SK-N-SH (cell line): ENCODE measurements around the gene CCDC192. TPM values are rescaled to one million over a fixed set of nuclear protein-coding genes. Genes with fewer than 3 reads are reported as not detected.

Source experiments
- CTCF ChIA-PET: fragments of 300-600, 350-600 bp; formaldehyde crosslinking; extraction: SDS; loops from one replicate; lab custom pipeline; 2021; lab: Yijun Ruan, JAX
- POLR2A ChIA-PET: fragments of 350-600 bp; sonication (Branson Sonifier 250); formaldehyde crosslinking; extraction: SDS; loops from one replicate; lab custom pipeline; 2020; ENCODE audit warnings: antibody characterized with exemption, inconsistent platforms; lab: Yijun Ruan, JAX
- DNase-seq: peaks from one replicate; pipeline ENCODE4 v3.0.0; 2012
- H2AFZ ChIP-seq: fragments of 200-600 bp; sonication (generic); 2 replicates; pipeline ENCODE4 v1.8.1; 2016; ENCODE audit warnings: antibody characterized with exemption, mild to moderate bottlenecking, low read depth
- H3F3A ChIP-seq: fragments of 200-600 bp; sonication (generic); replicated peaks from 2 replicates; pipeline ENCODE3; 2016; ENCODE audit warnings: antibody characterized with exemption, mild to moderate bottlenecking; ENCODE audit not compliant: insufficient read depth
- H3K27ac ChIP-seq, 2 experiments: fragments of 200-500 bp in 1 of 2; fragments of 200-600 bp in 1 of 2; sonication (Bioruptor generic) in 1 of 2; sonication (generic), shearing (Covaris generic) in 1 of 2; 2 replicates each; pipeline versions ENCODE4 v1.5.1 to v1.6.1; 2014 to 2016; ENCODE audit warnings: low read depth in 2 of 2, inconsistent platforms in 1 of 2, low read length in 1 of 2, mild to moderate bottlenecking in 1 of 2, mixed read lengths in 1 of 2
- H3K27me3 ChIP-seq: fragments of 200-600 bp; sonication (generic), shearing (Covaris generic); 2 replicates; pipeline ENCODE4 v1.6.1; 2016; ENCODE audit warnings: mixed run types; ENCODE audit not compliant: insufficient read depth
- H3K36me3 ChIP-seq, 2 experiments: fragments of 200-500 bp in 1 of 2; fragments of 200-600 bp in 1 of 2; sonication (Bioruptor generic) in 1 of 2; sonication (generic) in 1 of 2; replicated peaks in 1 of 2; 2 replicates each; pipeline versions ENCODE3 to v1.5.1; 2014 to 2016; ENCODE audit warnings: low read length in 1 of 2, mild to moderate bottlenecking in 1 of 2; ENCODE audit not compliant: insufficient read depth in 2 of 2, control insufficient read depth in 1 of 2
- H3K4me1 ChIP-seq, 2 experiments: fragments of 200-500 bp in 1 of 2; fragments of 200-600 bp in 1 of 2; sonication (Bioruptor generic) in 1 of 2; sonication (generic), shearing (Covaris generic) in 1 of 2; 2 replicates each; pipeline versions ENCODE4 v1.5.1 to v1.6.1; 2014 to 2016; ENCODE audit warnings: low read depth in 1 of 2, low read length in 1 of 2, mixed run types in 1 of 2; ENCODE audit not compliant: insufficient read depth in 2 of 2, control insufficient read depth in 1 of 2
- H3K4me2 ChIP-seq: fragments of 200-600 bp; sonication (generic), shearing (Covaris generic); 2 replicates; pipeline ENCODE4 v1.6.1; 2017; ENCODE audit warnings: mixed run types
- H3K4me3 ChIP-seq, 2 experiments: fragments of 200-500 bp in 1 of 2; fragments of 200-600 bp in 1 of 2; sonication (Bioruptor generic) in 1 of 2; sonication (generic), shearing (Covaris generic) in 1 of 2; 2 replicates each; pipeline versions ENCODE4 v1.5.1 to v1.8.1; 2014 to 2016; ENCODE audit warnings: low read depth in 2 of 2, inconsistent platforms in 1 of 2, low read length in 1 of 2, mild to moderate bottlenecking in 1 of 2, mixed read lengths in 1 of 2, moderate library complexity in 1 of 2
- H3K79me2 ChIP-seq: fragments of 200-600 bp; sonication (generic); 2 replicates; pipeline ENCODE4 v1.8.1; 2017; ENCODE audit warnings: mild to moderate bottlenecking; ENCODE audit not compliant: insufficient read depth
- H3K9ac ChIP-seq: fragments of 200-600 bp; sonication (generic); 2 replicates; pipeline ENCODE4 v1.6.1; 2017; ENCODE audit warnings: mixed run types
- H3K9me2 ChIP-seq: fragments of 200-600 bp; sonication (generic); 2 replicates; pipeline ENCODE4 v1.6.1; 2017; ENCODE audit warnings: mixed run types
- H3K9me3 ChIP-seq: fragments of 200-600 bp; sonication (generic); 2 replicates; pipeline ENCODE4 v1.6.1; 2017; ENCODE audit warnings: mixed run types, mild to moderate bottlenecking, moderate library complexity
- H4K20me1 ChIP-seq: fragments of 200-600 bp; sonication (generic); 2 replicates; pipeline ENCODE4 v1.6.1; 2017; ENCODE audit warnings: mild to moderate bottlenecking, mixed run types; ENCODE audit not compliant: insufficient read depth
- FOXJ3 ChIP-seq: sonication (generic); formaldehyde crosslinking; IDR thresholded peaks from 2 replicates; pipeline ENCODE4 v1.5.1; 2020; ENCODE audit warnings: mild to moderate bottlenecking, missing genetic modification reagents
- JUND ChIP-seq: IDR thresholded peaks from 2 replicates; pipeline ENCODE4 v1.4.0; 2012
- MAX ChIP-seq: IDR thresholded peaks from 2 replicates; pipeline ENCODE4 v1.4.0; 2012; ENCODE audit warnings: low read depth
- MEF2A ChIP-seq: IDR thresholded peaks from 2 replicates; pipeline ENCODE4 v1.4.0; 2012; ENCODE audit warnings: low read depth, borderline replicate concordance
- NFIC ChIP-seq: IDR thresholded peaks from 2 replicates; pipeline ENCODE4 v1.4.0; 2012; ENCODE audit warnings: borderline replicate concordance
- NRF1 ChIP-seq: IDR thresholded peaks from 2 replicates; pipeline ENCODE4 v1.6.1; 2012; ENCODE audit warnings: low read depth, mild to moderate bottlenecking, low read length
- PBX3 ChIP-seq: IDR thresholded peaks from 2 replicates; pipeline ENCODE4; 2012
- RAD21 ChIP-seq: IDR thresholded peaks from 2 replicates; pipeline ENCODE4 v1.6.1; 2012; ENCODE audit warnings: mild to moderate bottlenecking, low read length
- REST ChIP-seq: IDR thresholded peaks from 2 replicates; pipeline ENCODE4 v1.6.1; 2012; ENCODE audit warnings: mild to moderate bottlenecking, low read depth, low read length, moderate library complexity
- SMC3 ChIP-seq: IDR thresholded peaks from 2 replicates; pipeline ENCODE4 v1.6.1; 2012; ENCODE audit warnings: low read depth, low read length, improper control_type of control experiment
- USF1 ChIP-seq: IDR thresholded peaks from 2 replicates; pipeline ENCODE4 v1.4.0; 2012; ENCODE audit warnings: low read depth, borderline replicate concordance
- ZBTB33 ChIP-seq: IDR thresholded peaks from 2 replicates; pipeline ENCODE4 v1.4.0; 2012; ENCODE audit warnings: low read depth, borderline replicate concordance
- WGBS: methylation state at CpG from one replicate; pipeline ENCODE4 v1.1.6; 2017; ENCODE audit warnings: low lambda C conversion rate; 5-methylcytosine and 5-hydroxymethylcytosine counted together
- polyA plus RNA-seq, 3 experiments: library from polyadenylated mRNA; depleted of rRNA; stranded (reverse); fragments of >200 nt; gene quantifications; 2 replicates each; pipeline ENCODE4 v1.2.3, GENCODE V29; 2012

CCDC192 gene
- polyA plus RNA-seq, 1 of the 3 experiments (the other 2 are of a cell fraction) = not detected

- no peak for TF ChIP-seq REST
- no peak for TF ChIP-seq JUND
- no peak for TF ChIP-seq MEF2A
- no peak for TF ChIP-seq SMC3
Observed at GRCh38 chr5:127969651-127970050, 266.5 kb downstream of the CCDC192 start (continued).

GRCh38 chr5:127970081-127970480, 266.9 kb downstream of the CCDC192 start:
- Histone ChIP-seq H3K4me1 (no peaks in the 10 kb centered on the region; a peak in 1 of 4 replicates), H4K20me1 (no peaks in the 10 kb centered on the region), H3K4me2 (no peak overlapping the region), H3K27ac (no peak overlapping the region), H3K79me2 (no peaks in the 10 kb centered on the region), H3K9me2 (no peaks in the 10 kb centered on the region), H3K9ac (no peak overlapping the region), H3F3A (no peaks in the 10 kb centered on the region), H3K9me3 (no peaks in the 10 kb centered on the region), H3K36me3 (peaks cover 4 to 7% of the 10 kb centered on the region in 2 experiments), H3K4me3 (no peak overlapping the region), H2AFZ (no peak overlapping the region), H3K27me3 (no peaks in the 10 kb centered on the region)
- ChIA-PET CTCF (no interaction called here), POLR2A (no interaction called here)
- DNase-seq = no peak
- TF ChIP-seq MAX = no peak
- TF ChIP-seq NFIC = no peak
- TF ChIP-seq RAD21 = no peak
- TF ChIP-seq USF1 = no peak
- TF ChIP-seq ZBTB33 = no peak
- TF ChIP-seq NRF1 = no peak
- no peak for TF ChIP-seq PBX3
- no peak for TF ChIP-seq FOXJ3 (CRISPR knock-in tag)
- WGBS = 100% methylated on average over 1 of the region's 1 CpG
